ENCODE measurements around the gene TBX6. TPM values are rescaled to one million over a fixed set of nuclear protein-coding genes. Genes with fewer than 3 reads are reported as not detected.

Gene TBX6
- total RNA-seq, 1 experiment from 2014 or later, result 0.46 TPM

DNA sequence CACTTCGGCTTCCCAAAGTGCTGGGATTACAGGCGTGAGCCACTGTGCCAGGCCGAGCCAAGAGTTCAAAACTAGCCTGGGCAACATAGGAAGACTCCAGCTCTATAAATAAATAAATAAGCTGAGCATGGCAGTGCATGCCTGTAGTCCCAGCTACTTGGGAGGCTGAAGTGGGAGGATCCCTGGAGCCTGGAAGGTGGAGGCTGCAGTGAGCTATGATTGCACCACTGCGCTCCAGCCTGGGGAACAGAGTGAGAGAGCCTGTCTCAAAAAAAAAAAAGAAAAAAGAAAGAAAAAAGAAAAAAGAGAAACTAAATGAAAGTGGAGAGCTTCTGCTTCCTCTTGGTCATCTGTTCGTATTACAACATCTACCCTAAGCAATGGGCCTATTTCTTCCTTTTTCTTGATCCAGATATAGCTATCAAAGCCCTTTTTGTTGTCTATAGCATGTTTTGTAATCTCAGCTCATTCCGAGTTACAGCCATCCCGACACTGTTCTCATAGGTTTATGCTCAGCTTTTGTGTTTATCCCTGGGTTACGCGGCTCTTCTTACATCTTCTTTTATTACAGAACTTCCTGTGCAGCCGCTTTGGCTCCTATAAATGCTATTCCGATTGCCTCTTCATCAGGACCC is 45.4 kb upstream of the TBX6 start:
- intact Hi-C loops (cut with micrococcal nuclease; ENCODE audit: unreplicated experiment), result no loop called here
- in situ Hi-C loops (cut with HindIII; ENCODE audit: low pct_unique_long_range_greater_than_20kb, low sequenced_read_pairs), result no loop called here
- BruUV-seq (replicated peaks), result no TSS peak

DNA sequence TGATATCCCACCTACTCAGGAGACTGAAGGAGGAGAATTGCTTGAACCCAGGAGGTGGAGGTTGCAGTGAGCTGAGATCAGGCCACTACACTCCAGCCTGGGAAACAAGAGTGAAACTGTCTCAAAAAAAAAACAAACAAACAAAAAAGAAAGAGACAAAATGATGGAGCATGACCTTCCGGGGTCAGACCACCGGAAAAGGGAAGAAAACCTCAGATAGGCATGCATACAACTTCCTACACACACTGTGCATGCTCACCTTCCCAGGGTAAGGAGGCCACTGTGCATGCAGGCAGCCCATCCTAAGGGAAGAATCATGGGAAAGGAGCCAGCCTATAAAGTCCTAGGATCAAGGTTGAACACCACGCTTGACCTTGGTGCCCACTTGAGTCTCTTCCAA is 40.9 kb upstream of the TBX6 start:
- no peak for DNase-seq (ENCODE audit: low read depth, low spot score)
- Histone ChIP-seq H3K4me3 (ENCODE audit: low read depth in 2 of 2, low read length in 2 of 2) (no peak overlapping the region), H3K27me3 (ENCODE audit: control insufficient read depth, insufficient read depth, low read length) (no peaks in the 10 kb centered on the region), H3K27ac (ENCODE audit: low read length) (no peak overlapping the region), H3K36me3 (ENCODE audit: control insufficient read depth, insufficient read depth, low read length) (no peaks in the 10 kb centered on the region), H3K9me3 (ENCODE audit: control insufficient read depth, insufficient read depth, low read depth, low read length) (no peaks in the 10 kb centered on the region), H3K4me1 (ENCODE audit: control insufficient read depth, insufficient read depth, low read length) (no peaks in the 10 kb centered on the region)
- ATAC-seq, result no peak
- in situ Hi-C loops (cut with HindIII; ENCODE audit: low pct_unique_long_range_greater_than_20kb, low sequenced_read_pairs), result no loop called here
- intact Hi-C loops (cut with micrococcal nuclease; ENCODE audit: unreplicated experiment), result no loop called here
- BruUV-seq (replicated peaks), result no TSS peak
- CTCF ChIA-PET, result interaction anchor here (0.7 kb wide), 1 partner anchor 20 kb away, joined by 3 read pairs; no protein-coding TSS in a partner anchor
- POLR2A ChIA-PET, result no interaction called here
- TF ChIP-seq TCF7L2 (IDR thresholded peaks at IDR 0.05; ENCODE audit: low read depth, low read length), result no peak
- no peak for TF ChIP-seq POLR2AphosphoS5 (IDR thresholded peaks at IDR 0.05; ENCODE audit: low read depth, low read length)
- no peak for TF ChIP-seq SIN3A (IDR thresholded peaks at IDR 0.05; ENCODE audit: borderline replicate concordance, insufficient read depth, low read depth, low read length)
- TF ChIP-seq, protein P1, sequence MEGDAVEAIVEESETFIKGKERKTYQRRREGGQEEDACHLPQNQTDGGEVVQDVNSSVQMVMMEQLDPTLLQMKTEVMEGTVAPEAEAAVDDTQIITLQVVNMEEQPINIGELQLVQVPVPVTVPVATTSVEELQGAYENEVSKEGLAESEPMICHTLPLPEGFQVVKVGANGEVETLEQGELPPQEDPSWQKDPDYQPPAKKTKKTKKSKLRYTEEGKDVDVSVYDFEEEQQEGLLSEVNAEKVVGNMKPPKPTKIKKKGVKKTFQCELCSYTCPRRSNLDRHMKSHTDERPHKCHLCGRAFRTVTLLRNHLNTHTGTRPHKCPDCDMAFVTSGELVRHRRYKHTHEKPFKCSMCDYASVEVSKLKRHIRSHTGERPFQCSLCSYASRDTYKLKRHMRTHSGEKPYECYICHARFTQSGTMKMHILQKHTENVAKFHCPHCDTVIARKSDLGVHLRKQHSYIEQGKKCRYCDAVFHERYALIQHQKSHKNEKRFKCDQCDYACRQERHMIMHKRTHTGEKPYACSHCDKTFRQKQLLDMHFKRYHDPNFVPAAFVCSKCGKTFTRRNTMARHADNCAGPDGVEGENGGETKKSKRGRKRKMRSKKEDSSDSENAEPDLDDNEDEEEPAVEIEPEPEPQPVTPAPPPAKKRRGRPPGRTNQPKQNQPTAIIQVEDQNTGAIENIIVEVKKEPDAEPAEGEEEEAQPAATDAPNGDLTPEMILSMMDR (IDR thresholded peaks at IDR 0.05), result no peak
- TF ChIP-seq REST (IDR thresholded peaks at IDR 0.05; ENCODE audit: insufficient read depth in 1 of 2, low read depth in 2 of 2, low read length in 1 of 2), result no peak

More for the DNA sequence above, 45.4 kb upstream of the TBX6 start:
- H3K27ac ChIP-seq (ENCODE audit: low read length), result no peak overlapping the region
- ChIA-PET POLR2A (no interaction called here), CTCF (no interaction called here)
- TF ChIP-seq POLR2AphosphoS5 (IDR thresholded peaks at IDR 0.05; ENCODE audit: low read depth, low read length), result no peak
- TF ChIP-seq, protein P1 (IDR thresholded peaks at IDR 0.05), result no peak
- TF ChIP-seq REST (IDR thresholded peaks at IDR 0.05; ENCODE audit: insufficient read depth in 1 of 2, low read depth in 2 of 2, low read length in 1 of 2), result no peak
- TF ChIP-seq SIN3A (IDR thresholded peaks at IDR 0.05; ENCODE audit: borderline replicate concordance, insufficient read depth, low read depth, low read length), result no peak
- no peaks in the 10 kb centered on the region for H3K27me3 ChIP-seq (ENCODE audit: control insufficient read depth, insufficient read depth, low read length)
- no peaks in the 10 kb centered on the region for H3K9me3 ChIP-seq (ENCODE audit: control insufficient read depth, insufficient read depth, low read depth, low read length)
- ATAC-seq, result no peak
- no peak for DNase-seq (ENCODE audit: low read depth, low spot score)
- H3K4me3 ChIP-seq (ENCODE audit: low read depth in 2 of 2, low read length in 2 of 2), result no peak overlapping the region
- H3K4me1 ChIP-seq (ENCODE audit: control insufficient read depth, insufficient read depth, low read length), result no peaks in the 10 kb centered on the region
- H3K36me3 ChIP-seq (ENCODE audit: control insufficient read depth, insufficient read depth, low read length), result no peaks in the 10 kb centered on the region
